IMR-90 (cell line): Measurements from ENCODE around the gene CIRBP. TPM values are rescaled to one million over a fixed set of nuclear protein-coding genes. Genes with fewer than 3 reads are reported as not detected.

Source experiments
- ATAC-seq: fragments of 200-7000 bp; cut with Tn5 transposase; 2 replicates; pipeline ENCODE4 v1.9.1; 2020; ENCODE audit warnings: low read depth, mild to moderate bottlenecking, moderate library complexity
- BruUV-seq: library from RNA; stranded (reverse); fragments of 400-500 nt; replicated peaks from 2 replicates; lab custom pipeline; 2021; lab: Mats Ljungman, UMichigan
- CTCF ChIA-PET: fragments of 300-600 bp; formaldehyde crosslinking; extraction: SDS; loops from one replicate; lab custom pipeline; 2021; ENCODE audit warnings: antibody characterized with exemption; lab: Yijun Ruan, JAX
- POLR2A ChIA-PET: fragments of 300-600 bp; sonication (Branson Sonifier 250); formaldehyde crosslinking; loops from one replicate; lab custom pipeline; 2022; ENCODE audit warnings: antibody characterized with exemption; ENCODE audit not compliant: unreplicated experiment; lab: Charles Lee
- DNase-seq: peaks from one replicate; pipeline ENCODE4 v3.0.0; 2013
- H2AFZ ChIP-seq: replicated peaks from 2 replicates; pipeline ENCODE3; 2013; ENCODE audit warnings: low read length, mild to moderate bottlenecking; ENCODE audit not compliant: poor library complexity
- H2AK5ac ChIP-seq: 2 replicates; pipeline ENCODE4 v1.6.1; 2013; ENCODE audit warnings: low read depth, low read length, inconsistent platforms
- H2AK9ac ChIP-seq: replicated peaks from 2 replicates; pipeline ENCODE3; 2013; ENCODE audit warnings: mild to moderate bottlenecking, low read depth, low read length, moderate library complexity; ENCODE audit not compliant: poor library complexity
- H2BK120ac ChIP-seq: 2 replicates; pipeline ENCODE4 v1.6.1; 2013; ENCODE audit warnings: low read depth, low read length, inconsistent platforms
- H2BK15ac ChIP-seq: 3 replicates; pipeline ENCODE4 v1.6.1; 2013; ENCODE audit warnings: low read depth, low read length, inconsistent platforms
- H2BK20ac ChIP-seq: 2 replicates; pipeline ENCODE4 v1.6.1; 2013; ENCODE audit warnings: low read depth, mild to moderate bottlenecking, inconsistent platforms, low read length, moderate library complexity
- H2BK5ac ChIP-seq: 2 replicates; pipeline ENCODE4 v1.6.1; 2013; ENCODE audit warnings: mild to moderate bottlenecking, low read depth, low read length, inconsistent platforms; ENCODE audit not compliant: poor library complexity, severe bottlenecking
- H3K14ac ChIP-seq: replicated peaks from 2 replicates; pipeline ENCODE4 v1.6.1; 2013; ENCODE audit warnings: low read depth, low read length, inconsistent platforms
- H3K18ac ChIP-seq: 2 replicates; pipeline ENCODE4 v1.6.1; 2013; ENCODE audit warnings: low read depth, low read length, control low read depth
- H3K23ac ChIP-seq: 2 replicates; pipeline ENCODE4 v1.6.1; 2013; ENCODE audit warnings: low read depth, low read length, inconsistent platforms
- H3K27ac ChIP-seq: 2 replicates; pipeline ENCODE4 v1.5.1; 2013; ENCODE audit warnings: mild to moderate bottlenecking, control low read depth, low read length; ENCODE audit not compliant: insufficient read depth
- H3K27me3 ChIP-seq: 2 replicates; pipeline ENCODE4 v1.6.1; 2013; ENCODE audit warnings: low read length; ENCODE audit not compliant: control insufficient read depth, insufficient read depth
- H3K36me3 ChIP-seq: 2 replicates; pipeline ENCODE4 v1.6.1; 2013; ENCODE audit warnings: low read length, mixed read lengths; ENCODE audit not compliant: control insufficient read depth, insufficient read depth
- H3K4ac ChIP-seq: 2 replicates; pipeline ENCODE4 v1.6.1; 2013; ENCODE audit warnings: low read depth, low read length, inconsistent platforms
- H3K4me1 ChIP-seq: 2 replicates; pipeline ENCODE4 v1.6.1; 2013; ENCODE audit warnings: low read length, mixed read lengths; ENCODE audit not compliant: control insufficient read depth, insufficient read depth
- H3K4me2 ChIP-seq: 2 replicates; pipeline ENCODE4 v1.6.1; 2013; ENCODE audit warnings: low read depth, mild to moderate bottlenecking, control low read depth, low read length, moderate library complexity
- H3K4me3 ChIP-seq: 2 replicates; pipeline ENCODE4 v1.5.1; 2013; ENCODE audit warnings: low read depth, mild to moderate bottlenecking, control low read depth, low read length, moderate library complexity; ENCODE audit not compliant: insufficient read depth
- H3K56ac ChIP-seq: 2 replicates; pipeline ENCODE4 v1.6.1; 2013; ENCODE audit warnings: low read length, inconsistent platforms; ENCODE audit not compliant: insufficient read depth; ENCODE audit errors: extremely low read depth
- H3K79me1 ChIP-seq, 2 experiments: 2 replicates each; pipeline ENCODE4 v1.6.1; 2013; ENCODE audit warnings: low read length in 2 of 2, inconsistent platforms in 1 of 2, low read depth in 1 of 2
- H3K9ac ChIP-seq: 2 replicates; pipeline ENCODE4 v1.6.1; 2013; ENCODE audit warnings: low read depth, low read length, control low read depth
- H3K9me1 ChIP-seq: 2 replicates; pipeline ENCODE4 v1.6.1; 2013; ENCODE audit warnings: low read length, inconsistent platforms; ENCODE audit not compliant: insufficient read depth
- H3K9me3 ChIP-seq: 2 replicates; pipeline ENCODE4 v1.6.1; 2013; ENCODE audit warnings: low read length; ENCODE audit not compliant: control insufficient read depth, insufficient read depth
- H4K20me1 ChIP-seq: 2 replicates; pipeline ENCODE4 v1.6.1; 2013; ENCODE audit warnings: low read length, inconsistent platforms; ENCODE audit not compliant: insufficient read depth
- H4K5ac ChIP-seq: 2 replicates; pipeline ENCODE4 v1.6.1; 2013; ENCODE audit warnings: mild to moderate bottlenecking, low read depth, low read length, control low read depth
- H4K8ac ChIP-seq, 2 experiments: 2 replicates each; pipeline ENCODE4 v1.6.1; 2013; ENCODE audit warnings: low read depth in 2 of 2, low read length in 2 of 2, control low read depth in 1 of 2, inconsistent platforms in 1 of 2
- H4K91ac ChIP-seq: 2 replicates; pipeline ENCODE4 v1.6.1; 2013; ENCODE audit warnings: low read depth, low read length, inconsistent platforms; ENCODE audit not compliant: insufficient read depth
- BHLHE40 ChIP-seq: fragments of 150-350 bp; IDR thresholded peaks from 2 replicates; pipeline ENCODE4 v1.6.1; 2016; ENCODE audit warnings: mild to moderate bottlenecking, low read depth, low read length
- CEBPB ChIP-seq: IDR thresholded peaks from 2 replicates; pipeline ENCODE4 v1.6.1; 2012; ENCODE audit warnings: low read depth, low read length, improper control_type of control experiment
- CHD1 ChIP-seq: IDR thresholded peaks from 2 replicates; pipeline ENCODE4 v1.6.1; 2012; ENCODE audit warnings: low read depth, low read length, improper control_type of control experiment
- CTCF ChIP-seq: conservative IDR thresholded peaks from 2 replicates; pipeline ENCODE4 v1.5.1; 2012; ENCODE audit warnings: mild to moderate bottlenecking, low read depth, low read length, improper control_type of control experiment
- ELK1 ChIP-seq: fragments of 150-350 bp; IDR thresholded peaks from 2 replicates; pipeline ENCODE4 v1.6.1; 2016; ENCODE audit warnings: low read depth, mild to moderate bottlenecking, low read length, moderate library complexity, borderline replicate concordance
- FOS ChIP-seq: fragments of 150-350 bp; IDR thresholded peaks from 2 replicates; pipeline ENCODE4 v1.6.1; 2016; ENCODE audit warnings: low read depth, low read length
- MAFK ChIP-seq: IDR thresholded peaks from 2 replicates; pipeline ENCODE4 v1.6.1; 2012; ENCODE audit warnings: low read depth, low read length, improper control_type of control experiment
- MAZ ChIP-seq: IDR thresholded peaks from 2 replicates; pipeline ENCODE4 v1.6.1; 2012; ENCODE audit warnings: low read depth, mild to moderate bottlenecking, low read length, improper control_type of control experiment, moderate library complexity, borderline replicate concordance
- MXI1 ChIP-seq: IDR thresholded peaks from 2 replicates; pipeline ENCODE4 v1.6.1; 2012; ENCODE audit warnings: low read depth, mild to moderate bottlenecking, low read length, moderate library complexity, borderline replicate concordance
- NFE2L2 ChIP-seq: fragments of 150-350 bp; IDR thresholded peaks from 2 replicates; pipeline ENCODE4 v1.6.1; 2016; ENCODE audit warnings: low read depth, mild to moderate bottlenecking, low read length
- POLR2A ChIP-seq: IDR thresholded peaks from 2 replicates; pipeline ENCODE4 v1.6.1; 2012; ENCODE audit warnings: mild to moderate bottlenecking, low read depth, low read length
- RAD21 ChIP-seq: IDR thresholded peaks from 2 replicates; pipeline ENCODE4 v1.6.1; 2012; ENCODE audit warnings: low read length, improper control_type of control experiment
- RCOR1 ChIP-seq: IDR thresholded peaks from 2 replicates; pipeline ENCODE4 v1.6.1; 2012; ENCODE audit warnings: mild to moderate bottlenecking, low read length, improper control_type of control experiment; ENCODE audit not compliant: insufficient replicate concordance
- RFX5 ChIP-seq: IDR thresholded peaks from 2 replicates; pipeline ENCODE4 v1.8.0; 2012; ENCODE audit warnings: low read depth, mild to moderate bottlenecking, low read length, moderate library complexity
- SMC3 ChIP-seq: fragments of 150-350 bp; IDR thresholded peaks from 2 replicates; pipeline ENCODE4 v1.6.1; 2016; ENCODE audit warnings: low read depth, mild to moderate bottlenecking, antibody characterized with exemption, low read length, moderate library complexity
- WGBS, 2 experiments: methylation state at CpG; one replicate each; pipeline versions ENCODE4 v1.1.5 to v1.1.7; 2013; ENCODE audit warnings: missing lambda C conversion rate in 2 of 2; ENCODE audit not compliant: insufficient read length in 1 of 2; ENCODE audit errors: extremely low coverage in 2 of 2; 5-methylcytosine and 5-hydroxymethylcytosine counted together
- dilution Hi-C: fragments of 300-500 bp; cut with HindIII; formaldehyde crosslinking; loops from one replicate; pipeline ENCODE4 v1.14.3; 2018; ENCODE audit warnings: low sequenced_read_pairs; ENCODE audit not compliant: unreplicated experiment
- in situ Hi-C: fragments of 300-500 bp; cut with MboI; formaldehyde crosslinking; loops from 3 replicates; pipeline ENCODE4 v1.14.3; 2019; ENCODE audit warnings: low sequenced_read_pairs, inconsistent platforms, mixed read lengths
- intact Hi-C: fragments of 100-400 bp; cut with micrococcal nuclease; formaldehyde crosslinking; loops from 2 replicates; pipeline ENCODE4 v1.10.0; 2022
- polyA plus RNA-seq, 3 experiments: library from polyadenylated mRNA; depleted of rRNA; stranded (reverse); fragments of >200 nt; gene quantifications; 2 replicates each; pipeline ENCODE4 v1.2.3, GENCODE V29; 2012; ENCODE audit warnings: low replicate concordance in 1 of 3
- total RNA-seq: library from RNA; depleted of rRNA; stranded (reverse); fragments of >200 nt; gene quantifications from 2 replicates; pipeline ENCODE4 v1.2.3, GENCODE V29; 2012

The CIRBP gene
- total and polyA plus RNA-seq, 2 of the 4 experiments (the other 2 are of a cell fraction), result 299 to 542 TPM

- Histone ChIP-seq H3K27ac (no peak overlapping the region), H3K9me3 (no peaks in the 10 kb centered on the region), H2BK120ac (no peak overlapping the region), H4K8ac (no peak overlapping the region), H4K20me1 (peaks cover 42% of the 10 kb centered on the region), H3K4ac (no peak overlapping the region), H2BK20ac (no peak overlapping the region), H3K18ac (no peak overlapping the region), H3K56ac (no peak overlapping the region), H2AK5ac (no peak overlapping the region), H3K9me1 (no peaks in the 10 kb centered on the region), H3K4me1 (no peaks in the 10 kb centered on the region), H3K27me3 (no peaks in the 10 kb centered on the region), H2AK9ac (peak overlapping the region; percentile 37), H2AFZ (peak overlapping the region; percentile 14), H4K5ac (no peak overlapping the region), H3K36me3 (peaks cover 43% of the 10 kb centered on the region), H3K79me1 (peaks cover 18 to 58% of the 10 kb centered on the region in 2 experiments; a peak in 3 of 4 replicates), H2BK15ac (no peak overlapping the region), H3K14ac (no peak overlapping the region), H3K23ac (no peak overlapping the region), H4K91ac (no peak overlapping the region), H2BK5ac (no peak overlapping the region), H3K4me3 (no peak overlapping the region), H3K4me2 (no peak overlapping the region), H3K9ac (no peak overlapping the region)
- in situ Hi-C loops, result no loop called here
- POLR2A ChIA-PET, result no interaction called here
- ATAC-seq (peak; percentile 76), DNase-seq (peak; percentile 54)
- dilution Hi-C loops, result no loop called here
- CTCF ChIA-PET, result interaction anchor here (0.6 kb wide), 2 partner anchors 50 to 144 kb away, joined by 3 to 4 read pairs; no protein-coding TSS in a partner anchor
- 74% methylated on average over 4 of the region's 38 CpGs; no CpG with 5 or more reads in 1 of the 2 experiments for WGBS, 2 experiments
- intact Hi-C loops, result loop anchor here (2.0 kb wide), 1 partner anchor 46 kb away; no protein-coding TSS in a partner anchor
- no TSS peak for BruUV-seq
- TF ChIP-seq BHLHE40, result no peak
- TF ChIP-seq NFE2L2, result no peak
- peak; percentile 43 for TF ChIP-seq SMC3
- no peak for TF ChIP-seq CEBPB
- TF ChIP-seq CTCF, result peak; percentile 62
- no peak for TF ChIP-seq CHD1
- TF ChIP-seq RFX5, result no peak
- no peak; the same call in 1 of the 2 replicates for TF ChIP-seq POLR2A
- TF ChIP-seq RCOR1, result no peak
- no peak for TF ChIP-seq FOS
- peak; percentile 55 for TF ChIP-seq RAD21
- no peak for TF ChIP-seq ELK1
- no peak for TF ChIP-seq MAFK
- TF ChIP-seq MXI1, result no peak
- TF ChIP-seq MAZ, result no peak
Measured at GRCh38 chr19:1220976-1221903, 47.9 kb upstream of the CIRBP start.
